Globus pallidus (tissue), 1 donor: Measurements from ENCODE around the gene FBN2.
"Not testable (repeated sequence)": the region's sequence is repeated elsewhere in the genome, so short reads cannot be mapped to it uniquely, and the experiment has no call there.

Source experiments
- DNase-seq: peaks from one replicate; pipeline ENCODE4 v3.0.0-alpha.2; 2015; ENCODE audit warnings: low spot score

FBN2 gene

GRCh38 chr5:128424646-128425045 lies 113.4 kb downstream of the FBN2 start:
- no peak for DNase-seq

- DNase-seq = no peak
These were observed 115.4 kb downstream of the FBN2 start for GRCh38 chr5:128422612-128423011.

GRCh38 chr5:128414469-128414868 lies 123.6 kb downstream of the FBN2 start:
- DNase-seq = no peak

- no peak for DNase-seq
These were observed 124.7 kb downstream of the FBN2 start for GRCh38 chr5:128413356-128413755.

- DNase-seq = no peak
These were observed 125.7 kb downstream of the FBN2 start for GRCh38 chr5:128412145-128412930.

GRCh38 chr5:128409166-128409800 lies 128.8 kb downstream of the FBN2 start:
- DNase-seq = no peak

- no peak for DNase-seq
These were observed 129.4 kb downstream of the FBN2 start for GRCh38 chr5:128408622-128409021.

GRCh38 chr5:128407944-128408343 lies 130.1 kb downstream of the FBN2 start:
- DNase-seq = no peak

- no peak for DNase-seq
These were observed 131.2 kb downstream of the FBN2 start for GRCh38 chr5:128406803-128407202.

- DNase-seq = no peak
These were observed 132.9 kb downstream of the FBN2 start for GRCh38 chr5:128405159-128405558.

- DNase-seq = no peak
These were observed 134.7 kb downstream of the FBN2 start for GRCh38 chr5:128403333-128403732.

GRCh38 chr5:128402506-128402905 lies 135.5 kb downstream of the FBN2 start:
- no peak for DNase-seq

- not testable (repeated sequence) for DNase-seq
These were observed 137.3 kb downstream of the FBN2 start for GRCh38 chr5:128400766-128401165.

- DNase-seq = no peak
These were observed 138.9 kb downstream of the FBN2 start for GRCh38 chr5:128399111-128399510.

GRCh38 chr5:128397876-128398275 lies 140.2 kb downstream of the FBN2 start:
- DNase-seq = no peak

GRCh38 chr5:128395073-128395472 lies 143.0 kb downstream of the FBN2 start:
- DNase-seq = no peak

- no peak for DNase-seq
These were observed 154.0 kb downstream of the FBN2 start for GRCh38 chr5:128384068-128384467.

GRCh38 chr5:128380337-128380736 lies 157.7 kb downstream of the FBN2 start:
- DNase-seq = no peak

- no peak for DNase-seq
These were observed 159.4 kb downstream of the FBN2 start for GRCh38 chr5:128378632-128379031.

- DNase-seq = no peak
These were observed 159.8 kb downstream of the FBN2 start for GRCh38 chr5:128378196-128378595.

- DNase-seq = no peak
These were observed 161.5 kb downstream of the FBN2 start for GRCh38 chr5:128376577-128376976.

- no peak for DNase-seq
These were observed 171.9 kb downstream of the FBN2 start for GRCh38 chr5:128366147-128366546.

- DNase-seq = no peak
These were observed 175.7 kb downstream of the FBN2 start for GRCh38 chr5:128362370-128362769.

- no peak for DNase-seq
These were observed 179.2 kb downstream of the FBN2 start for GRCh38 chr5:128358826-128359225.
